Measurements from ENCODE around the gene CDH15. TPM values are rescaled to one million over a fixed set of nuclear protein-coding genes. Genes with fewer than 3 reads are reported as not detected.
A peak's percentile ranks its signal among the peaks of the same experiment; 100 is the strongest.

CDH15 gene
- total and polyA plus RNA-seq, 9 of the 15 experiments (the other 6 are each of a cell fraction or from before 2014, with no cell fraction given): 0.07 to 0.18 TPM; not detected in 7

DNA sequence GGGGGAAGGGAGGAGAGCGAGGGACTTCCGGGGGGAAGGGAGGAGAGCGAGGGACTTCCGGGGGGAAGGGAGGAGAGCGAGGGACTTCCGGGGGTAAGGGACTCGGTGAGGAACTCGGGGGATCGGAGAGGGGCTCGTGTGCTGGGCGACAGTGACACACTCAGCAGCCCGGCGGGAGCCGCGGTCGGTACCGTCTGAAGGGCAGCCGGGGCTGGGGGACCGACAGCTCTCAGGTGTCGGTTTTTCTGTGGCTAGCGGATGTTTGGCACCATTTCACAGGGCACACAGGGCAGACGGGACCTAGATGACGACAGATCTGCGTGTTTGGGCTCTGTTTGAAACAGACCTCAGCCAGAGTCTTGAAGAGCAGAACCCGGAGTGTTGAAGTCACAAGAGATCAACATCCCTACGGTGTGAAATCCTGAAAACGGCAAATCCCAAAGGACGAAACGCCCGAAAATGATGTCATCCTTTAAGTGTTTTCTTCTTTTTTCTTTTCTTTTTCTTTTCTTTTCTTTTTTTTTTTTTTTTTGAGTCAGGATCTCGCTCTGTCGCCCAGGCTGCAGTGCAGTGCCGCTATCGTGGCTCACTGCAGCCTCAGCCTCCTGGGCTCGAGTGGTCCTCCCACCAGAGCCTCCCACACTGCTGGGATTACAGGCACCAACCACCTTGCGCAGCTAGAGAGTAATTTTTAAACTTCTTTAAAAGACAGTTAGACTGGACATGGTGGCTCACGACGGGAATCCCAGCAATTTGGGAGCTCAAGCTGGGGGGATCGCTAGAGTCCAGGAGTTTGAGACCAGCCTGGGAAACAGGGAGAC, 69.8 kb downstream of the CDH15 start (continued):
- TF ChIP-seq NR1H2 (CRISPR knock-in tag; IDR thresholded peaks at IDR 0.05) (0 out of 2 replicates have a peak, but pooled peaks have one; percentile 68), NCOA2 (IDR thresholded peaks at IDR 0.05; ENCODE audit: partially characterized antibody in 2 of 2) (no peak), ARID1B (IDR thresholded peaks at IDR 0.05) (no peak), ZNF282 (CRISPR knock-in tag; IDR thresholded peaks at IDR 0.05) (peak; percentile 61; the same call in 1 of the 2 replicates), E2F3 (CRISPR knock-in tag; IDR thresholded peaks at IDR 0.05) (0 out of 2 replicates have a peak, but pooled peaks have one; percentile 25), PHF20 (IDR thresholded peaks at IDR 0.05; ENCODE audit: partially characterized antibody) (no peak), ZNF609 (CRISPR knock-in tag; IDR thresholded peaks at IDR 0.05; ENCODE audit: borderline replicate concordance) (peak; percentile 79; the same call in 1 of the 2 replicates), ZBTB17 (CRISPR knock-in tag; IDR thresholded peaks at IDR 0.05) (peak; percentile 48; the same call in 1 of the 2 replicates), MIER1 (IDR thresholded peaks at IDR 0.05; ENCODE audit: low read depth) (peak; percentile 47; the same call in 1 of the 2 replicates), CC2D1A (IDR thresholded peaks at IDR 0.05) (peak; percentile 67), ZNF324 (CRISPR knock-in tag; IDR thresholded peaks at IDR 0.05) (0 out of 2 replicates have a peak, but pooled peaks have one; percentile 36), CREB1 (IDR thresholded peaks at IDR 0.05) (no peak), CREB1 (CRISPR knock-in tag; IDR thresholded peaks at IDR 0.05) (peak; percentile 59; the same call in 1 of the 2 replicates), JUN (IDR thresholded peaks at IDR 0.05; ENCODE audit: borderline replicate concordance, low read depth, low read length) (0 out of 2 replicates have a peak, but pooled peaks have one; percentile 10), JUN (CRISPR knock-in tag; IDR thresholded peaks at IDR 0.05; ENCODE audit: borderline replicate concordance) (no peak), JUND (IDR thresholded peaks at IDR 0.05; ENCODE audit: borderline replicate concordance, low read depth, low read length) (no peak), JUND (tag; IDR thresholded peaks at IDR 0.05; ENCODE audit: borderline replicate concordance, low read depth, low read length) (peak; percentile 39; the same call in 1 of the 3 replicates), MCM5 (IDR thresholded peaks at IDR 0.05; ENCODE audit: low read depth) (no peak), PML (IDR thresholded peaks at IDR 0.05; ENCODE audit: low read length) (peak; percentile 78), RBFOX2 (IDR thresholded peaks at IDR 0.05; ENCODE audit: low read depth, low read length) (peak; percentile 94), HEY1 (CRISPR knock-in tag; IDR thresholded peaks at IDR 0.05; ENCODE audit: borderline replicate concordance) (no peak), DIDO1 (tag; IDR thresholded peaks at IDR 0.05; ENCODE audit: low read depth) (peak; percentile 9; the same call in 1 of the 2 replicates), SAFB2 (IDR thresholded peaks at IDR 0.05; ENCODE audit: borderline replicate concordance, low read depth, low read length, severe bottlenecking) (no peak), CXXC5 (CRISPR knock-in tag; IDR thresholded peaks at IDR 0.05) (peak; percentile 59), NFRKB (IDR thresholded peaks at IDR 0.05; ENCODE audit: low read depth) (0 out of 2 replicates have a peak, but pooled peaks have one; percentile 22)

Measured in K562 (cell line).